ENCODE results near the gene ISM2. TPM values are rescaled to one million over a fixed set of nuclear protein-coding genes. Genes with fewer than 3 reads are reported as not detected.

Gene ISM2
- total RNA-seq, 1 donor from 2014 or later: not detected

GRCh38 chr14:77485901-77486678 lies 12.5 kb downstream of the ISM2 start:
- no peak overlapping the region for H3K4me3 Mint-ChIP-seq (ENCODE audit: low read depth)
- H3K27ac Mint-ChIP-seq: no peak overlapping the region
- no peaks in the 10 kb centered on the region for H3K27me3 Mint-ChIP-seq
- no peak for TF ChIP-seq CTCF (IDR thresholded peaks at IDR 0.05; ENCODE audit: unreplicated experiment)
- no peaks in the 10 kb centered on the region for H3K4me1 Mint-ChIP-seq (ENCODE audit: low read depth)
- H3K9me3 Mint-ChIP-seq (ENCODE audit: low read depth): no peaks in the 10 kb centered on the region
- H3K36me3 Mint-ChIP-seq (ENCODE audit: insufficient read depth): no peaks in the 10 kb centered on the region
- DNase-seq (ENCODE audit: low spot score, unreplicated experiment): no peak

GRCh38 chr14:77485256-77485655 lies 13.4 kb downstream of the ISM2 start:
- H3K4me3 Mint-ChIP-seq (ENCODE audit: low read depth): no peak overlapping the region
- no peak overlapping the region for H3K27ac Mint-ChIP-seq
- DNase-seq (ENCODE audit: low spot score, unreplicated experiment): no peak
- no peaks in the 10 kb centered on the region for H3K27me3 Mint-ChIP-seq
- TF ChIP-seq CTCF (IDR thresholded peaks at IDR 0.05; ENCODE audit: unreplicated experiment): no peak
- no peaks in the 10 kb centered on the region for H3K9me3 Mint-ChIP-seq (ENCODE audit: low read depth)
- H3K36me3 Mint-ChIP-seq (ENCODE audit: insufficient read depth): no peaks in the 10 kb centered on the region
- no peaks in the 10 kb centered on the region for H3K4me1 Mint-ChIP-seq (ENCODE audit: low read depth)

DNA sequence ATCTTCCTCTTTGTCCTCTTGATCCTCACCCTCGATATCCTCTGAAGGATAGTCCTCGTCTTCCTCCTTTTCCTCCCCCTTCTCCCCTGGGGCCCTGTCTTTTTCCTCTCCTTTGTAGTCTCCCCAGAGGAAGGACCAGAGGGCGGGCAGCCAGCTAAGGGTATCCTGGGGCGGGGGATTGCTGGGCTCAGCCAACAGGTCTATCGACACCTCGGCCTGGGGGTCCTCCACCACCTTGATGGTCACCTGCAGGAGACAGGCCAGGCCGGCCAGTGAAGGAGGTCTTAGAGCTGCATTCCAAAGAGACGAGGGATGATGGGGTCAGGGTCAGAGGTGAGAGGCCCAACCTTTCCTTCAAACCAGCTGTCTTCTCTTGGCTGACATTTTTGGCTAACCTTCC lies 16.2 kb downstream of the ISM2 start:
- Mint-ChIP-seq H3K9me3 (ENCODE audit: low read depth) (no peaks in the 10 kb centered on the region), H3K36me3 (ENCODE audit: insufficient read depth) (no peaks in the 10 kb centered on the region), H3K4me3 (ENCODE audit: low read depth) (no peak overlapping the region), H3K4me1 (ENCODE audit: low read depth) (no peaks in the 10 kb centered on the region), H3K27me3 (no peaks in the 10 kb centered on the region), H3K27ac (no peak overlapping the region)
- TF ChIP-seq CTCF (IDR thresholded peaks at IDR 0.05; ENCODE audit: unreplicated experiment): no peak
- no peak for DNase-seq (ENCODE audit: low spot score, unreplicated experiment)

GRCh38 chr14:77478796-77479195 lies 19.8 kb downstream of the ISM2 start:
- Mint-ChIP-seq H3K9me3 (ENCODE audit: low read depth) (no peaks in the 10 kb centered on the region), H3K27ac (no peak overlapping the region), H3K4me3 (ENCODE audit: low read depth) (no peak overlapping the region), H3K36me3 (ENCODE audit: insufficient read depth) (no peaks in the 10 kb centered on the region), H3K27me3 (peaks cover 3% of the 10 kb centered on the region), H3K4me1 (ENCODE audit: low read depth) (no peaks in the 10 kb centered on the region)
- no peak for DNase-seq (ENCODE audit: low spot score, unreplicated experiment)
- no peak for TF ChIP-seq CTCF (IDR thresholded peaks at IDR 0.05; ENCODE audit: unreplicated experiment)

GRCh38 chr14:77478029-77478428 lies 20.6 kb downstream of the ISM2 start:
- no peak overlapping the region for H3K27ac Mint-ChIP-seq
- no peak overlapping the region for H3K4me3 Mint-ChIP-seq (ENCODE audit: low read depth)
- no peak for TF ChIP-seq CTCF (IDR thresholded peaks at IDR 0.05; ENCODE audit: unreplicated experiment)
- peaks cover 3% of the 10 kb centered on the region for H3K27me3 Mint-ChIP-seq
- DNase-seq (ENCODE audit: low spot score, unreplicated experiment): no peak
- no peaks in the 10 kb centered on the region for H3K36me3 Mint-ChIP-seq (ENCODE audit: insufficient read depth)
- no peaks in the 10 kb centered on the region for H3K4me1 Mint-ChIP-seq (ENCODE audit: low read depth)
- no peaks in the 10 kb centered on the region for H3K9me3 Mint-ChIP-seq (ENCODE audit: low read depth)
